ENCODE data around the gene ANAPC5.

DNA sequence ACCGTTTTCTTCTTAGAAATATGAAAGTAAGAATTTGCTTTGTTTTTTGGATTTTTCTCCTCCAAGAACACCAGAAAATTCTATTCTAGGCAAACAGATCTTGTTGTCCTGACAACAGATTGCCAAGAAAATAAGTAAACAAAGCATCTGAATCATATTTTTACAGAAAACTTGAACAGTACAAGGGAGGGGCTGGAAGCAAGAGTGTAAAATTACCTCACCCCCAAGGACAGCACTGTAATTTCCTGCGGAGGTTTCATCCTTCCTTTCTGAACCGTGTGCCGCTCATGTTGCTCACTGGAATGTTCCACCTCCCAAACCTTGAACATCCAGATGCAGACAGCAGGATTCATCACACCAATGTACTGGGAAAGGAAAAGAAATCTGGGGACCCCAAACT is 50.3 kb downstream of the ANAPC5 start:
- TF ChIP-seq EZH2 (IDR thresholded peaks at IDR 0.05), result no peak
- no peak for TF ChIP-seq POLR2AphosphoS5 (IDR thresholded peaks at IDR 0.05; ENCODE audit: borderline replicate concordance, low read depth, low read length)
- no peak for TF ChIP-seq FOXP2 (optimal IDR thresholded peaks at IDR 0.05; ENCODE audit: control extremely low read depth, extremely low read length, insufficient read depth)
